Measurements from ENCODE around the gene ACBD6. TPM values are rescaled to one million over a fixed set of nuclear protein-coding genes. Genes with fewer than 3 reads are reported as not detected.

ACBD6 gene
- total RNA-seq, 1 donor from 2014 or later: 72.2 TPM

DNA sequence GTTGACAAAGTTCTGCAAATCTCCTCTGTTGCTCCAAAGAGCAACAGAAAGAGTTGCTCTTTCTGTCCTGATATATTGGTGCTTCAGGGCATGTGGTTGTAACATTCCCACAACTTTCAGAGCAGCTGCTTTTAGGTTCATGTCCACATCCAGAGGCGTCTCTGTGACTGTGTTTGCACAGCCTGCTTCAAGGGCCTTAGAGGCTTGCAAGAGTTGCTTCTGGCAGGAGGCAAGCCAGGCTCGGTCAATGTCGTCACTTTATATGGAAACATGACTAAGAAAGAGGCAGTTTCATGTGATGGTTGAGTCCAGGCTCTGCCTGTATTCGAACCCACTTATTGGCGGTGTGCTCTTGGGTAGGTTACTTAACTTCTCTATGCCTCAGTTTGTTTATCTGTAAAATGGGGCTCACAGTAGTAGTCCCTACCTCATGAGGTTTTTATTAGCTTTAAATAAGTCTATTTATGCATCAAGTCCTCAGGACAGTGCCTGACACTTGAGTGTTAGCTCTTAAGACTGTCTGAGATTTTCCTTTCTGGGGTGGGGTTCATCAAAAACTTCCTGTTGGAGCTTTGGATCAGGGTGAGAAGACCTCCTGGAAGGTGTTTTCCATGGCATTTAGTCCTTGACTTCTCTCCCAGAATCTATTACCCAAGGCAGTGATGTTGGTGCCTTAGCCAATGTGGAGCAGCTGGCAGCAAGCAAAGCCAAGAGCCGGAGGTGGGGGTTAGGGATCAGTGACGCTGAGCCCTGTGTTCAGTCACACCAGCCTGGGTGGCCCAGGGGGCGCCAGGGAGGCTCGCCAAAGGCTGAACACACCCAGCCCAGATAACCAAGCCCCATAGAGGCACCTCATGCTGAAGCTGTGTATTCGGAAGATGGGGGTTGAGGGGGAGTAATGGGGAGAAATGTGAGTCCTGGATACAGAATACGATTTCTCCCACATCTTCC lies 253.4 kb downstream of the ACBD6 start:
- no peak for DNase-seq (ENCODE audit: extremely low read depth, low read depth, low spot score)

GRCh38 chr1:180248176-180248575 lies 254.2 kb downstream of the ACBD6 start:
- no peak for DNase-seq (ENCODE audit: extremely low read depth, low read depth, low spot score)

- no peak for DNase-seq (ENCODE audit: extremely low read depth, low read depth, low spot score)
Measured at GRCh38 chr1:180247580-180247979, 254.8 kb downstream of the ACBD6 start.

DNA sequence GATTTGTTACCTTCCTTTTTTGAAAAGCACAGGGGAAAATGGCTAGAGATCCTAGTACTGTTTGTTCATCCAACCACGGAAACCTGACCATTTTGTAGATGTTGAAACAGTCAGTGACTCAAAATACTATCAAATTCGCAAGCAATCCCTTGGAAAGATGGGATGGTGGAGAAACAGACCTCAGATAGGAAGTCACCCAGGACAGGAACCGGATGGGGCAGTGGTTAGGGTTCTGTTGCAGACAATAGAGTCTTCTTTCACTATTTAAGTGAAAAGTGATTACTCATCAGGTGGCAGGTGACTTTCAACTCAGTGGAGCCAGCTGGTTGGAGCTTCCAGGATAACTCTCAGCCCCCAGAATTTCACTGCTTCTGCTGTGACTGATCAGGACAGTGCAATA lies 255.3 kb downstream of the ACBD6 start:
- DNase-seq (ENCODE audit: extremely low read depth, low read depth, low spot score): no peak

GRCh38 chr1:180246579-180246978 lies 255.8 kb downstream of the ACBD6 start:
- no peak for DNase-seq (ENCODE audit: extremely low read depth, low read depth, low spot score)

- no peak for DNase-seq (ENCODE audit: extremely low read depth, low read depth, low spot score)
Measured at GRCh38 chr1:180244840-180245239, 257.5 kb downstream of the ACBD6 start.

DNA sequence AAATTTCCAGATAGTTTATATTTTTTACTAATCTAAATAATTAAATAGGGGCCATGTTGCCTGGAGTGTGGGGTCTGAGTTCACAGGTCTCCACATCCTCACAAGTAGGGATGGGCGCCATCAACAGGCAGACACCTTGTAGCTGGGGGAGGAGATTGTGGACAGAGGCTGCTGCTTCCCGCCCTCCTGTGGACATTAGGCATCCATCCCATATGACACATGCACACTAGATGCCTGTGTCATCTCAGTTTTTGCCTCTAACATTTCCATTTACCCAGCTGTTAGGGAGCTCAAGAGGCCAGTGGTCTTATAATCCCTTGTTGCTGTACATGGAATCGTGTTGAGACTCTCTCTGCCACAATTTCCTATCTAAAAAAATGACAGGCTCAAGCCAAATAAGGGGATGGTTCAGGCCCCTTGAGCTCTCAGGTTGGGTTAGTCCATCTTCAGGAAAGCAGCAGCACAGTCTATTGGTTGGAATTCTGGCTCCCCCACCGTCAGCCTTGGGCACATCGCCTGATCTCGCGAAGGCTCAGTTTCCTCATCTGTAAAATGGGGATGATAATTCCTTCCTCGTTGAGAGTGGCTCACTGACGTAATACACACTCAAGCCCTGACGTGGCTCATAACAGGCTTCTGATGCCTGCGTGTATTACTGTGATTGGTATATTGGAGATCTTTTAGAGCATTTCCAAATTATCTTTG lies 258.7 kb downstream of the ACBD6 start:
- DNase-seq (ENCODE audit: extremely low read depth, low read depth, low spot score): no peak

GRCh38 chr1:180241716-180242544 lies 260.4 kb downstream of the ACBD6 start:
- DNase-seq (ENCODE audit: extremely low read depth, low read depth, low spot score): no peak

DNA sequence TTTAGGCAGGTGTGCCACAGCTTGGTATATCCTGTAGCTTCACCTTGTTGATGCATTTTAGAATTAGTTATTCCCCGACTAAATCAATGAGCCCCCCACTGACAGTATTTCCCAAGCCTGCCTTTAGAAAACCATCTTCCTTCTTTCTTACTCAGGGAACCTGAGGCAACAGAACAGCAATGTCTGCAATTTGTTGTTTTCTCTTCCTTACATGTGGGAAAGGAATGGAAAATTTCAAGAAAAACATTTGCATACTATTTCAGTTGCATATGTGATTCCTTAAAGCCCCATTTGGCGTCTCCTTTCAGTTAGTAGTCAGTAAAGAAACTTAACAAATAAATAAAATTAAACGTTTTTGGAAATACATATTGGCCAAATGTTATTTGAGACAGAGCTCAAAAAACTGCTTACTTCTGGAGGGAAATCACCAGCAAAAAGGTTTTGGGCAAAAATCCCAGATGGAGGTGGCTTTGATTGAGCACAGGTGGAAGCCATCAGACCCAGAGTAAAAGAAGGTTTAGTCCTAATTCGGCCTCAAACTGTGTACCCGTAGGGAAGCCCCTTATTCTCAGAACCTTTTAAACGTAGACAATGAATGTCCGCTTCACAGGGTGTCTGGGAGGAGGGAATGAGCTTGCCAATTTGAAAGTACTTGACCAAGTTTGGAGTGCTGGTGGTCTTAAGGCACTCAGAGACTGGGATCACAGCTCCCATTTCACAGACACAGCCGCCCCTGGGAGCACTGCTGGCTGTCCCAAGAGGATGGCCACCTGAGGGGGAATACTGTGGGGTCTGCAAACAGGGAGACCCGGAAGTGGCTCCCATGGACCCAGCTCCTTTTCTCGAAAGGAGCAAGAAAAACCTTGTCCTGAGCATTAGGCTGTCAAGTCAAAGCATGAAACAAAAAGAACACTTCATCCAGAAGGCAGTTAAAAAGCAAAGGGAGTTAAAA lies 263.0 kb downstream of the ACBD6 start:
- DNase-seq (ENCODE audit: extremely low read depth, low read depth, low spot score): no peak

GRCh38 chr1:180238675-180239074 lies 263.7 kb downstream of the ACBD6 start:
- DNase-seq (ENCODE audit: extremely low read depth, low read depth, low spot score): no peak

Other genes with a start within 250 kb of the ACBD6 start
- 0.24 TPM in 1 of 2 replicates, not detected in the other for gene OVAAL, start 56.4 kb upstream of the ACBD6 start, total RNA-seq
- gene XPR1, start 129.4 kb upstream of the ACBD6 start, total RNA-seq: 24.2 and 27.7 TPM in 2 replicates